Measurements from ENCODE around the gene SCN5A. TPM values are rescaled to one million over a fixed set of nuclear protein-coding genes. Genes with fewer than 3 reads are reported as not detected.

The SCN5A gene
- total and polyA plus RNA-seq, 3 donors from 2014 or later: 0.63 to 0.99 (median 0.73) TPM

GRCh38 chr3:38632989-38633388 lies 16.5 kb downstream of the SCN5A start:
- intact Hi-C loops (cut with DNase I; ENCODE audit: low total_unique reads): no loop called here
- H3K4me3 ChIP-seq: no peak overlapping the region
- 92 to 100% methylated on average over 7 to 11 of the region's 12 CpGs for WGBS, 2 donors
- TF ChIP-seq POLR2A (IDR thresholded peaks at IDR 0.05): no peak
- TF ChIP-seq CTCF (IDR thresholded peaks at IDR 0.05): no peak
- no peaks in the 10 kb centered on the region for H3K27me3 ChIP-seq
- no peaks in the 10 kb centered on the region for H3K36me3 ChIP-seq (ENCODE audit: low read depth, missing control alignments)
- H3K4me1 ChIP-seq: no peaks in the 10 kb centered on the region
- no peak overlapping the region for H3K27ac ChIP-seq
- DNase-seq: no peak
- H3K9me3 ChIP-seq: no peaks in the 10 kb centered on the region

- Histone ChIP-seq H3K27ac (no peak overlapping the region), H3K4me3 (no peak overlapping the region), H3K4me1 (no peaks in the 10 kb centered on the region), H3K36me3 (ENCODE audit: low read depth, missing control alignments) (no peaks in the 10 kb centered on the region), H3K27me3 (no peaks in the 10 kb centered on the region), H3K9me3 (no peaks in the 10 kb centered on the region)
- intact Hi-C loops (cut with DNase I; ENCODE audit: low total_unique reads): no loop called here
- TF ChIP-seq CTCF (IDR thresholded peaks at IDR 0.05): no peak
- no peak for TF ChIP-seq POLR2A (IDR thresholded peaks at IDR 0.05)
- no peak for DNase-seq
- WGBS, 2 donors: 54 to 69% methylated on average over 5 of the region's 5 CpGs
Observed at GRCh38 chr3:38630606-38631005, 18.9 kb downstream of the SCN5A start.

- Histone ChIP-seq H3K4me1 (no peaks in the 10 kb centered on the region), H3K27me3 (no peaks in the 10 kb centered on the region), H3K36me3 (ENCODE audit: low read depth, missing control alignments) (no peaks in the 10 kb centered on the region), H3K9me3 (no peaks in the 10 kb centered on the region), H3K27ac (no peak overlapping the region), H3K4me3 (no peak overlapping the region)
- 79 to 86% methylated on average over 8 of the region's 8 CpGs for WGBS, 2 donors
- no peak for DNase-seq
- intact Hi-C loops (cut with DNase I; ENCODE audit: low total_unique reads): no loop called here
- TF ChIP-seq POLR2A (IDR thresholded peaks at IDR 0.05) (no peak), CTCF (IDR thresholded peaks at IDR 0.05) (no peak)
Observed at GRCh38 chr3:38630070-38630469, 19.4 kb downstream of the SCN5A start.

- DNase-seq: no peak
- Histone ChIP-seq H3K4me3 (no peak overlapping the region), H3K27me3 (no peaks in the 10 kb centered on the region), H3K27ac (no peak overlapping the region), H3K9me3 (no peaks in the 10 kb centered on the region), H3K4me1 (no peaks in the 10 kb centered on the region), H3K36me3 (ENCODE audit: low read depth, missing control alignments) (no peaks in the 10 kb centered on the region)
- 86 to 92% methylated on average over 3 to 5 of the region's 5 CpGs for WGBS, 2 donors
- no peak for TF ChIP-seq CTCF (IDR thresholded peaks at IDR 0.05)
- no peak for TF ChIP-seq POLR2A (IDR thresholded peaks at IDR 0.05)
- intact Hi-C loops (cut with DNase I; ENCODE audit: low total_unique reads): no loop called here
Observed at GRCh38 chr3:38628835-38629234, 20.7 kb downstream of the SCN5A start.

DNA sequence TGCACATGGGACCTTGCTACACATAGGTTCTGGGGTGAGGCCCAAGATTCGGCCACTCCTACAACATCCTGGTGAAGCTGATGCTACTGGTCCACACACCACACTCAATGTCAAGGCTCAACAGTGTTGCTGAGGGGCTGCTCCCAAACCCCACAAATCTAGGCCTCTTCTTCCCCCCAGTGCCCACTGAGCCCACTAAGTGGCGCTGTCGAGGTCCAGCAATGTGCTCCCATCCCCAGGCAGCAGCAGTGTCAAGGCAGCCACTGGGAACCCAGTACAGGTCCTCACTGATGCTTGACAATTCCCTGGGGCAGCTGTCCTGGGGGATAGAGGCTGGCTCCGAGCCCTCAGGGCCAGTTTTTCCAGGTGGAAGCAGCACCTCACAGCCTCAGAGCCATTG lies 21.5 kb downstream of the SCN5A start:
- Histone ChIP-seq H3K27ac (no peak overlapping the region), H3K4me1 (no peaks in the 10 kb centered on the region), H3K36me3 (ENCODE audit: low read depth, missing control alignments) (no peaks in the 10 kb centered on the region), H3K4me3 (no peak overlapping the region), H3K9me3 (no peaks in the 10 kb centered on the region), H3K27me3 (no peaks in the 10 kb centered on the region)
- WGBS, 2 donors: 50 to 94% methylated on average over 3 to 4 of the region's 4 CpGs
- no peak for DNase-seq
- TF ChIP-seq CTCF (IDR thresholded peaks at IDR 0.05): peak in 1 of 3 experiments; percentile 31
- no peak for TF ChIP-seq POLR2A (IDR thresholded peaks at IDR 0.05)
- intact Hi-C loops (cut with DNase I; ENCODE audit: low total_unique reads): no loop called here
